OCI-M2 (cell line): ENCODE results near the gene ECD.

Experiments used
- DNase-seq: peaks from one replicate; lab custom pipeline; 2025; ENCODE audit not compliant: unreplicated experiment; lab: John Stamatoyannopoulos, UW

The ECD gene

GRCh38 chr10:73099141-73099540 is 68.7 kb downstream of the ECD start:
- no peak for DNase-seq

- no peak for DNase-seq
Observed at GRCh38 chr10:73097305-73097670, 70.5 kb downstream of the ECD start.

GRCh38 chr10:73096449-73097304 is 71.1 kb downstream of the ECD start, which contains the start of gene P4HA1:
TSS of gene P4HA1 (minus strand) at chr10:73096866. CDS start at chr10:73074883, 21,983 bp downstream.
- peak; percentile 70 for DNase-seq

- DNase-seq: no peak
Observed at GRCh38 chr10:73096041-73096448, 71.8 kb downstream of the ECD start.

- DNase-seq: no peak
Observed at GRCh38 chr10:73095481-73096021, 72.3 kb downstream of the ECD start.

GRCh38 chr10:73094986-73095480 is 72.8 kb downstream of the ECD start:
- no peak for DNase-seq

GRCh38 chr10:73093922-73094850 is 73.6 kb downstream of the ECD start:
- no peak for DNase-seq

GRCh38 chr10:73092830-73093229 is 75.0 kb downstream of the ECD start:
- DNase-seq: no peak

- DNase-seq: no peak
Observed at GRCh38 chr10:73088304-73088703, 79.5 kb downstream of the ECD start.

GRCh38 chr10:73086816-73087215 is 81.0 kb downstream of the ECD start:
- no peak for DNase-seq

GRCh38 chr10:73084209-73084608 is 83.6 kb downstream of the ECD start:
- no peak for DNase-seq
